IMR-90 (cell line): ENCODE results near the gene PSMC3. TPM values are rescaled to one million over a fixed set of nuclear protein-coding genes. Genes with fewer than 3 reads are reported as not detected.

Experiments
- ATAC-seq: fragments of 200-7000 bp; cut with Tn5 transposase; 2 replicates; pipeline ENCODE4 v1.9.1; 2020; ENCODE audit warnings: low read depth, mild to moderate bottlenecking, moderate library complexity
- BruUV-seq: library from RNA; stranded (reverse); fragments of 400-500 nt; replicated peaks from 2 replicates; lab custom pipeline; 2021; lab: Mats Ljungman, UMichigan
- CTCF ChIA-PET: fragments of 300-600 bp; formaldehyde crosslinking; extraction: SDS; loops from one replicate; lab custom pipeline; 2021; ENCODE audit warnings: antibody characterized with exemption; lab: Yijun Ruan, JAX
- POLR2A ChIA-PET: fragments of 300-600 bp; sonication (Branson Sonifier 250); formaldehyde crosslinking; loops from one replicate; lab custom pipeline; 2022; ENCODE audit warnings: antibody characterized with exemption; ENCODE audit not compliant: unreplicated experiment; lab: Charles Lee
- DNase-seq: peaks from one replicate; pipeline ENCODE4 v3.0.0; 2013
- H2AFZ ChIP-seq: replicated peaks from 2 replicates; pipeline ENCODE3; 2013; ENCODE audit warnings: low read length, mild to moderate bottlenecking; ENCODE audit not compliant: poor library complexity
- H2AK5ac ChIP-seq: 2 replicates; pipeline ENCODE4 v1.6.1; 2013; ENCODE audit warnings: low read depth, low read length, inconsistent platforms
- H2AK9ac ChIP-seq: replicated peaks from 2 replicates; pipeline ENCODE3; 2013; ENCODE audit warnings: mild to moderate bottlenecking, low read depth, low read length, moderate library complexity; ENCODE audit not compliant: poor library complexity
- H2BK120ac ChIP-seq: 2 replicates; pipeline ENCODE4 v1.6.1; 2013; ENCODE audit warnings: low read depth, low read length, inconsistent platforms
- H2BK15ac ChIP-seq: 3 replicates; pipeline ENCODE4 v1.6.1; 2013; ENCODE audit warnings: low read depth, low read length, inconsistent platforms
- H2BK20ac ChIP-seq: 2 replicates; pipeline ENCODE4 v1.6.1; 2013; ENCODE audit warnings: low read depth, mild to moderate bottlenecking, inconsistent platforms, low read length, moderate library complexity
- H2BK5ac ChIP-seq: 2 replicates; pipeline ENCODE4 v1.6.1; 2013; ENCODE audit warnings: mild to moderate bottlenecking, low read depth, low read length, inconsistent platforms; ENCODE audit not compliant: poor library complexity, severe bottlenecking
- H3K14ac ChIP-seq: replicated peaks from 2 replicates; pipeline ENCODE4 v1.6.1; 2013; ENCODE audit warnings: low read depth, low read length, inconsistent platforms
- H3K18ac ChIP-seq: 2 replicates; pipeline ENCODE4 v1.6.1; 2013; ENCODE audit warnings: low read depth, low read length, control low read depth
- H3K23ac ChIP-seq: 2 replicates; pipeline ENCODE4 v1.6.1; 2013; ENCODE audit warnings: low read depth, low read length, inconsistent platforms
- H3K27ac ChIP-seq: 2 replicates; pipeline ENCODE4 v1.5.1; 2013; ENCODE audit warnings: mild to moderate bottlenecking, control low read depth, low read length; ENCODE audit not compliant: insufficient read depth
- H3K27me3 ChIP-seq: 2 replicates; pipeline ENCODE4 v1.6.1; 2013; ENCODE audit warnings: low read length; ENCODE audit not compliant: control insufficient read depth, insufficient read depth
- H3K36me3 ChIP-seq: 2 replicates; pipeline ENCODE4 v1.6.1; 2013; ENCODE audit warnings: low read length, mixed read lengths; ENCODE audit not compliant: control insufficient read depth, insufficient read depth
- H3K4ac ChIP-seq: 2 replicates; pipeline ENCODE4 v1.6.1; 2013; ENCODE audit warnings: low read depth, low read length, inconsistent platforms
- H3K4me1 ChIP-seq: 2 replicates; pipeline ENCODE4 v1.6.1; 2013; ENCODE audit warnings: low read length, mixed read lengths; ENCODE audit not compliant: control insufficient read depth, insufficient read depth
- H3K4me2 ChIP-seq: 2 replicates; pipeline ENCODE4 v1.6.1; 2013; ENCODE audit warnings: low read depth, mild to moderate bottlenecking, control low read depth, low read length, moderate library complexity
- H3K4me3 ChIP-seq: 2 replicates; pipeline ENCODE4 v1.5.1; 2013; ENCODE audit warnings: low read depth, mild to moderate bottlenecking, control low read depth, low read length, moderate library complexity; ENCODE audit not compliant: insufficient read depth
- H3K56ac ChIP-seq: 2 replicates; pipeline ENCODE4 v1.6.1; 2013; ENCODE audit warnings: low read length, inconsistent platforms; ENCODE audit not compliant: insufficient read depth; ENCODE audit errors: extremely low read depth
- H3K79me1 ChIP-seq, 2 experiments: 2 replicates each; pipeline ENCODE4 v1.6.1; 2013; ENCODE audit warnings: low read length in 2 of 2, inconsistent platforms in 1 of 2, low read depth in 1 of 2
- H3K9ac ChIP-seq: 2 replicates; pipeline ENCODE4 v1.6.1; 2013; ENCODE audit warnings: low read depth, low read length, control low read depth
- H3K9me1 ChIP-seq: 2 replicates; pipeline ENCODE4 v1.6.1; 2013; ENCODE audit warnings: low read length, inconsistent platforms; ENCODE audit not compliant: insufficient read depth
- H3K9me3 ChIP-seq: 2 replicates; pipeline ENCODE4 v1.6.1; 2013; ENCODE audit warnings: low read length; ENCODE audit not compliant: control insufficient read depth, insufficient read depth
- H4K20me1 ChIP-seq: 2 replicates; pipeline ENCODE4 v1.6.1; 2013; ENCODE audit warnings: low read length, inconsistent platforms; ENCODE audit not compliant: insufficient read depth
- H4K5ac ChIP-seq: 2 replicates; pipeline ENCODE4 v1.6.1; 2013; ENCODE audit warnings: mild to moderate bottlenecking, low read depth, low read length, control low read depth
- H4K8ac ChIP-seq, 2 experiments: 2 replicates each; pipeline ENCODE4 v1.6.1; 2013; ENCODE audit warnings: low read depth in 2 of 2, low read length in 2 of 2, control low read depth in 1 of 2, inconsistent platforms in 1 of 2
- H4K91ac ChIP-seq: 2 replicates; pipeline ENCODE4 v1.6.1; 2013; ENCODE audit warnings: low read depth, low read length, inconsistent platforms; ENCODE audit not compliant: insufficient read depth
- CHD1 ChIP-seq: IDR thresholded peaks from 2 replicates; pipeline ENCODE4 v1.6.1; 2012; ENCODE audit warnings: low read depth, low read length, improper control_type of control experiment
- MAFK ChIP-seq: IDR thresholded peaks from 2 replicates; pipeline ENCODE4 v1.6.1; 2012; ENCODE audit warnings: low read depth, low read length, improper control_type of control experiment
- MXI1 ChIP-seq: IDR thresholded peaks from 2 replicates; pipeline ENCODE4 v1.6.1; 2012; ENCODE audit warnings: low read depth, mild to moderate bottlenecking, low read length, moderate library complexity, borderline replicate concordance
- NFE2L2 ChIP-seq: fragments of 150-350 bp; IDR thresholded peaks from 2 replicates; pipeline ENCODE4 v1.6.1; 2016; ENCODE audit warnings: low read depth, mild to moderate bottlenecking, low read length
- POLR2A ChIP-seq: IDR thresholded peaks from 2 replicates; pipeline ENCODE4 v1.6.1; 2012; ENCODE audit warnings: mild to moderate bottlenecking, low read depth, low read length
- RAD21 ChIP-seq: IDR thresholded peaks from 2 replicates; pipeline ENCODE4 v1.6.1; 2012; ENCODE audit warnings: low read length, improper control_type of control experiment
- WGBS, 2 experiments: methylation state at CpG; one replicate each; pipeline versions ENCODE4 v1.1.5 to v1.1.7; 2013; ENCODE audit warnings: missing lambda C conversion rate in 2 of 2; ENCODE audit not compliant: insufficient read length in 1 of 2; ENCODE audit errors: extremely low coverage in 2 of 2; 5-methylcytosine and 5-hydroxymethylcytosine counted together
- dilution Hi-C: fragments of 300-500 bp; cut with HindIII; formaldehyde crosslinking; loops from one replicate; pipeline ENCODE4 v1.14.3; 2018; ENCODE audit warnings: low sequenced_read_pairs; ENCODE audit not compliant: unreplicated experiment
- in situ Hi-C: fragments of 300-500 bp; cut with MboI; formaldehyde crosslinking; loops from 3 replicates; pipeline ENCODE4 v1.14.3; 2019; ENCODE audit warnings: low sequenced_read_pairs, inconsistent platforms, mixed read lengths
- intact Hi-C: fragments of 100-400 bp; cut with micrococcal nuclease; formaldehyde crosslinking; loops from 2 replicates; pipeline ENCODE4 v1.10.0; 2022
- polyA plus RNA-seq, 3 experiments: library from polyadenylated mRNA; depleted of rRNA; stranded (reverse); fragments of >200 nt; gene quantifications; 2 replicates each; pipeline ENCODE4 v1.2.3, GENCODE V29; 2012; ENCODE audit warnings: low replicate concordance in 1 of 3
- total RNA-seq: library from RNA; depleted of rRNA; stranded (reverse); fragments of >200 nt; gene quantifications from 2 replicates; pipeline ENCODE4 v1.2.3, GENCODE V29; 2012
- TF ChIP-seq, protein P1 (sequence below): fragments of 150-350 bp; IDR thresholded peaks from 2 replicates; pipeline ENCODE4 v1.6.1; 2016; ENCODE audit warnings: low read depth, mild to moderate bottlenecking, low read length, moderate library complexity, borderline replicate concordance
- TF ChIP-seq, protein P2 (sequence below): conservative IDR thresholded peaks from 2 replicates; pipeline ENCODE4 v1.5.1; 2012; ENCODE audit warnings: mild to moderate bottlenecking, low read depth, low read length, improper control_type of control experiment

The PSMC3 gene
- total and polyA plus RNA-seq, 2 of the 4 experiments (the other 2 are of a cell fraction): 238 to 253 TPM

DNA sequence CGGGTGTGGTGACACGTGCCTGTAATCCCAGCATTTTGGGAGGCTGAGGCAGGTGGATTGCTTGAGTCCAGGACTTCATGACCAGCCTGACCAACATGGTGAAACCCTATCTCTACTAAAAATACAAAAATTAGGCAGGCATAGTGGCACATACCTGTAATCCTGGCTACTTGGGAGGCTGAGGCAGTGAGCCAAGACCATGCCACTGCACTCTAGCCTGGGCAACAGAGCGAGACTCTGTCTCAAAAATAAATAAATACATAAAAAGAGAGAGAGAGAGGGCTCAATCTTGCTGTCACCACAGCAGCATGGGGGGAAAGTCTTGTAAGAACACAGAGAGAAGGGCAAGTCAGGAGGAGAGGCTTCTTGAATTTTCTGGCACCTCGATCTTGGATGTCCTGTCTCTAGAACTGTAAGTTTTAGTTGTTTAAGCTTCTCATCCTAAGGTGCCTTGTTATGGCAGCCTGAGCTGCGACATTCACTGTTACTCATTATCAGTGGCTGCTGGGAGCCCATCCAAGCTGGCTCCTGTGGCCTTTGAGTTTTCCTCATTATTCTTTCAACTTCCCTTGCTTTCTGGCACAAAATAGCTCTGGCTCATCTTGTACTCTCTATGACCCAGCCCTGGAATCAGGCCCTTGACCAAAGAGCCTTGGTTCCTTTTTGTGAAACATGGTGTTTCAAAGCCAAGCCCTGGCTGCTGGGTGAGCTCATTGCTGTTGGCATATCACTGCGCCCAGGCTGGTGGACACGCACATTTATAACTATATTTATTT is 8.0 kb upstream of the PSMC3 start:
- ATAC-seq (peak; percentile 74), DNase-seq (peak; percentile 70)
- no peaks in the 10 kb centered on the region for H3K27me3 ChIP-seq
- H3K27ac ChIP-seq: no peak overlapping the region
- no peaks in the 10 kb centered on the region for H3K9me3 ChIP-seq
- ChIA-PET CTCF (no interaction called here), POLR2A (no interaction called here)
- dilution Hi-C loops: no loop called here
- H3K36me3 ChIP-seq: no peaks in the 10 kb centered on the region
- H2BK20ac ChIP-seq: no peak overlapping the region
- H3K79me1 ChIP-seq: no peaks in the 10 kb centered on the region
- no peak overlapping the region for H2BK15ac ChIP-seq
- H3K56ac ChIP-seq: no peak overlapping the region
- intact Hi-C loops: no loop called here
- H4K8ac ChIP-seq: no peak overlapping the region
- no peak overlapping the region for H3K14ac ChIP-seq
- in situ Hi-C loops: no loop called here
- H3K9ac ChIP-seq: no peak overlapping the region
- H3K4me2 ChIP-seq: no peak overlapping the region
- TF ChIP-seq MAFK: no peak
- TF ChIP-seq RAD21: no peak
- TF ChIP-seq MXI1: no peak
- no peak for TF ChIP-seq CHD1
- TF ChIP-seq, protein P1, sequence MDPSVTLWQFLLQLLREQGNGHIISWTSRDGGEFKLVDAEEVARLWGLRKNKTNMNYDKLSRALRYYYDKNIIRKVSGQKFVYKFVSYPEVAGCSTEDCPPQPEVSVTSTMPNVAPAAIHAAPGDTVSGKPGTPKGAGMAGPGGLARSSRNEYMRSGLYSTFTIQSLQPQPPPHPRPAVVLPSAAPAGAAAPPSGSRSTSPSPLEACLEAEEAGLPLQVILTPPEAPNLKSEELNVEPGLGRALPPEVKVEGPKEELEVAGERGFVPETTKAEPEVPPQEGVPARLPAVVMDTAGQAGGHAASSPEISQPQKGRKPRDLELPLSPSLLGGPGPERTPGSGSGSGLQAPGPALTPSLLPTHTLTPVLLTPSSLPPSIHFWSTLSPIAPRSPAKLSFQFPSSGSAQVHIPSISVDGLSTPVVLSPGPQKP: no peak
- no peak for TF ChIP-seq NFE2L2
- TF ChIP-seq POLR2A: no peak
- TF ChIP-seq, protein P2, sequence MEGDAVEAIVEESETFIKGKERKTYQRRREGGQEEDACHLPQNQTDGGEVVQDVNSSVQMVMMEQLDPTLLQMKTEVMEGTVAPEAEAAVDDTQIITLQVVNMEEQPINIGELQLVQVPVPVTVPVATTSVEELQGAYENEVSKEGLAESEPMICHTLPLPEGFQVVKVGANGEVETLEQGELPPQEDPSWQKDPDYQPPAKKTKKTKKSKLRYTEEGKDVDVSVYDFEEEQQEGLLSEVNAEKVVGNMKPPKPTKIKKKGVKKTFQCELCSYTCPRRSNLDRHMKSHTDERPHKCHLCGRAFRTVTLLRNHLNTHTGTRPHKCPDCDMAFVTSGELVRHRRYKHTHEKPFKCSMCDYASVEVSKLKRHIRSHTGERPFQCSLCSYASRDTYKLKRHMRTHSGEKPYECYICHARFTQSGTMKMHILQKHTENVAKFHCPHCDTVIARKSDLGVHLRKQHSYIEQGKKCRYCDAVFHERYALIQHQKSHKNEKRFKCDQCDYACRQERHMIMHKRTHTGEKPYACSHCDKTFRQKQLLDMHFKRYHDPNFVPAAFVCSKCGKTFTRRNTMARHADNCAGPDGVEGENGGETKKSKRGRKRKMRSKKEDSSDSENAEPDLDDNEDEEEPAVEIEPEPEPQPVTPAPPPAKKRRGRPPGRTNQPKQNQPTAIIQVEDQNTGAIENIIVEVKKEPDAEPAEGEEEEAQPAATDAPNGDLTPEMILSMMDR: no peak
- WGBS, 2 experiments: 61% methylated on average over 3 of the region's 7 CpGs; no CpG with 5 or more reads in 1 of the 2 experiments
- no peak overlapping the region for H3K23ac ChIP-seq
- H4K5ac ChIP-seq: no peak overlapping the region
- no peak overlapping the region for H4K91ac ChIP-seq
- no peak overlapping the region for H3K4ac ChIP-seq
- peak overlapping the region; percentile 5 for H2AFZ ChIP-seq
- no peak overlapping the region for H3K4me3 ChIP-seq
- no peaks in the 10 kb centered on the region for H3K4me1 ChIP-seq
- H2BK120ac ChIP-seq: no peak overlapping the region
- H2BK5ac ChIP-seq: no peak overlapping the region
- H3K9me1 ChIP-seq: peaks cover 3% of the 10 kb centered on the region; the same call in 1 of the 2 replicates
- H2AK9ac ChIP-seq: no peak overlapping the region
- H4K20me1 ChIP-seq: no peaks in the 10 kb centered on the region
- no TSS peak for BruUV-seq
- no peak overlapping the region for H3K18ac ChIP-seq
- no peak overlapping the region for H2AK5ac ChIP-seq
